Duodenal mucosa (tissue), 2 donors: ENCODE data around the gene WNT5A.

Source experiments
- H3K27ac ChIP-seq: one replicate; pipeline ENCODE4 v1.7.0; 2013; ENCODE audit warnings: low read depth, low read length
- H3K27me3 ChIP-seq, 2 donors: one replicate each; pipeline ENCODE4 v1.7.0; 2013; ENCODE audit warnings: low read length in 2 of 2, control low read depth in 1 of 2; ENCODE audit not compliant: insufficient read depth in 2 of 2, control insufficient read depth in 1 of 2
- H3K36me3 ChIP-seq, 2 donors: one replicate each; pipeline ENCODE4 v1.7.0; 2013; ENCODE audit warnings: low read length in 2 of 2, control low read depth in 1 of 2; ENCODE audit not compliant: insufficient read depth in 2 of 2, control insufficient read depth in 1 of 2
- H3K4me1 ChIP-seq, 2 donors: one replicate each; pipeline ENCODE4 v1.7.0; 2013; ENCODE audit warnings: low read length in 2 of 2, control low read depth in 1 of 2; ENCODE audit not compliant: insufficient read depth in 2 of 2, control insufficient read depth in 1 of 2
- H3K4me3 ChIP-seq, 2 donors: one replicate each; pipeline ENCODE4 v1.7.0; 2013; ENCODE audit warnings: low read length in 2 of 2, low read depth in 1 of 2
- H3K9ac ChIP-seq, 2 donors: one replicate each; pipeline ENCODE4 v1.7.0; 2013; ENCODE audit warnings: low read length in 2 of 2, low read depth in 1 of 2
- H3K9me3 ChIP-seq, 2 donors: one replicate each; pipeline ENCODE4 v1.7.0; 2013; ENCODE audit warnings: low read length in 2 of 2, control low read depth in 1 of 2; ENCODE audit not compliant: control insufficient read depth in 1 of 2

The WNT5A gene

GRCh38 chr3:55469957-55470526 is 17.1 kb downstream of the WNT5A start:
- Histone ChIP-seq H3K9me3 (no peaks in the 10 kb centered on the region), H3K9ac (no peak overlapping the region), H3K27me3 (peaks cover 8 to 11% of the 10 kb centered on the region in 2 donors), H3K27ac (no peak overlapping the region), H3K36me3 (no peaks in the 10 kb centered on the region), H3K4me1 (no peaks in the 10 kb centered on the region), H3K4me3 (no peak overlapping the region)

- H3K27me3 ChIP-seq: peaks cover 0 to 5% of the 10 kb centered on the region in 2 donors
- H3K4me1 ChIP-seq: no peaks in the 10 kb centered on the region
- no peaks in the 10 kb centered on the region for H3K36me3 ChIP-seq
- no peak overlapping the region for H3K4me3 ChIP-seq
- H3K9ac ChIP-seq: no peak overlapping the region
- H3K9me3 ChIP-seq: no peaks in the 10 kb centered on the region
- H3K27ac ChIP-seq: no peak overlapping the region
These were observed 18.9 kb downstream of the WNT5A start for GRCh38 chr3:55468251-55468650.

GRCh38 chr3:55467099-55467498 is 20.0 kb downstream of the WNT5A start:
- no peaks in the 10 kb centered on the region for H3K36me3 ChIP-seq
- H3K27me3 ChIP-seq: peaks cover 0 to 2% of the 10 kb centered on the region in 2 donors
- no peak overlapping the region for H3K4me3 ChIP-seq
- no peak overlapping the region for H3K27ac ChIP-seq
- H3K9me3 ChIP-seq: no peaks in the 10 kb centered on the region
- H3K4me1 ChIP-seq: no peaks in the 10 kb centered on the region
- H3K9ac ChIP-seq: no peak overlapping the region

GRCh38 chr3:55466526-55466925 is 20.6 kb downstream of the WNT5A start:
- Histone ChIP-seq H3K27me3 (peaks cover 0 to 2% of the 10 kb centered on the region in 2 donors), H3K27ac (no peak overlapping the region), H3K36me3 (no peaks in the 10 kb centered on the region), H3K4me1 (no peaks in the 10 kb centered on the region), H3K9ac (no peak overlapping the region), H3K4me3 (no peak overlapping the region), H3K9me3 (no peaks in the 10 kb centered on the region)

- Histone ChIP-seq H3K9ac (no peak overlapping the region), H3K4me1 (no peaks in the 10 kb centered on the region), H3K27me3 (peaks cover 0 to 5% of the 10 kb centered on the region in 2 donors), H3K9me3 (no peaks in the 10 kb centered on the region), H3K4me3 (no peak overlapping the region), H3K36me3 (no peaks in the 10 kb centered on the region), H3K27ac (no peak overlapping the region)
These were observed 25.2 kb downstream of the WNT5A start for GRCh38 chr3:55461896-55462295.

GRCh38 chr3:55459838-55460237 is 27.3 kb downstream of the WNT5A start:
- Histone ChIP-seq H3K36me3 (no peaks in the 10 kb centered on the region), H3K27ac (no peak overlapping the region), H3K27me3 (peaks cover 0 to 5% of the 10 kb centered on the region in 2 donors), H3K9me3 (no peaks in the 10 kb centered on the region), H3K9ac (no peak overlapping the region), H3K4me3 (no peak overlapping the region), H3K4me1 (no peaks in the 10 kb centered on the region)

GRCh38 chr3:55458181-55458790 is 28.8 kb downstream of the WNT5A start:
- H3K4me1 ChIP-seq: no peaks in the 10 kb centered on the region
- peaks cover 0 to 5% of the 10 kb centered on the region in 2 donors for H3K27me3 ChIP-seq
- no peak overlapping the region for H3K9ac ChIP-seq
- H3K36me3 ChIP-seq: no peaks in the 10 kb centered on the region
- H3K9me3 ChIP-seq: no peaks in the 10 kb centered on the region
- no peak overlapping the region for H3K4me3 ChIP-seq
- H3K27ac ChIP-seq: no peak overlapping the region

- no peak overlapping the region for H3K9ac ChIP-seq
- H3K4me3 ChIP-seq: no peak overlapping the region
- H3K36me3 ChIP-seq: no peaks in the 10 kb centered on the region
- H3K4me1 ChIP-seq: no peaks in the 10 kb centered on the region
- no peak overlapping the region for H3K27ac ChIP-seq
- H3K9me3 ChIP-seq: no peaks in the 10 kb centered on the region
- H3K27me3 ChIP-seq: peaks cover 0 to 5% of the 10 kb centered on the region in 2 donors
These were observed 31.2 kb downstream of the WNT5A start for GRCh38 chr3:55455915-55456314.

- Histone ChIP-seq H3K4me3 (no peak overlapping the region), H3K36me3 (no peaks in the 10 kb centered on the region), H3K27ac (no peak overlapping the region), H3K9me3 (no peaks in the 10 kb centered on the region), H3K4me1 (no peaks in the 10 kb centered on the region), H3K27me3 (peaks cover 0 to 5% of the 10 kb centered on the region in 2 donors), H3K9ac (no peak overlapping the region)
These were observed 32.5 kb downstream of the WNT5A start for GRCh38 chr3:55454611-55455010.

GRCh38 chr3:55453886-55454496 is 33.1 kb downstream of the WNT5A start:
- Histone ChIP-seq H3K9ac (no peak overlapping the region), H3K4me3 (no peak overlapping the region), H3K27me3 (peaks cover 0 to 5% of the 10 kb centered on the region in 2 donors), H3K36me3 (no peaks in the 10 kb centered on the region), H3K4me1 (no peaks in the 10 kb centered on the region), H3K27ac (no peak overlapping the region), H3K9me3 (no peaks in the 10 kb centered on the region)
